Measurements from ENCODE around the gene DLX2.

DLX2 gene

GRCh38 chr2:172092716-172093415, 9.8 kb downstream of the DLX2 start:
- DNase-seq, result peak; percentile 37

- peak; percentile 89 for DNase-seq
These were observed 10.7 kb downstream of the DLX2 start for GRCh38 chr2:172091761-172092566.

GRCh38 chr2:172091000-172091641, 11.6 kb downstream of the DLX2 start:
- DNase-seq, result peak; percentile 43

- DNase-seq, result peak; percentile 53
These were observed 12.4 kb downstream of the DLX2 start for GRCh38 chr2:172090044-172090961.

GRCh38 chr2:172089633-172090032, 13.1 kb downstream of the DLX2 start:
- DNase-seq, result no peak

GRCh38 chr2:172089005-172089504, 13.6 kb downstream of the DLX2 start:
- DNase-seq, result no peak

GRCh38 chr2:172088245-172089004, 14.3 kb downstream of the DLX2 start:
- peak; percentile 36 for DNase-seq

GRCh38 chr2:172087780-172088244, 14.9 kb downstream of the DLX2 start:
- peak; percentile 39 for DNase-seq

GRCh38 chr2:172087207-172087779, 15.4 kb downstream of the DLX2 start:
- DNase-seq, result peak; percentile 47

- DNase-seq, result peak; percentile 68
These were observed 16.2 kb downstream of the DLX2 start for GRCh38 chr2:172086241-172087206.

GRCh38 chr2:172085460-172086159, 17.1 kb downstream of the DLX2 start, which contains the start of gene DLX1:
Gene DLX1, plus strand, starts transcription at chr2:172085507. Its CDS starts 171 bp downstream, at chr2:172085678.
- peak; percentile 71 for DNase-seq

- DNase-seq, result peak; percentile 91
These were observed 17.8 kb downstream of the DLX2 start for GRCh38 chr2:172084645-172085459.

- peak; percentile 82 for DNase-seq
These were observed 18.4 kb downstream of the DLX2 start for GRCh38 chr2:172084395-172084644.

GRCh38 chr2:172083628-172084394, 18.9 kb downstream of the DLX2 start:
- DNase-seq, result no peak

GRCh38 chr2:172082944-172083627, 19.6 kb downstream of the DLX2 start:
- DNase-seq, result peak; percentile 41

GRCh38 chr2:172082105-172082943, 20.4 kb downstream of the DLX2 start:
- DNase-seq, result peak; percentile 41

Data from NCI-H69 (cell line).